HuH-7.5 (cell line): Measurements from ENCODE around the gene SBNO2.
"Not testable (repeated sequence)": the region's sequence is repeated elsewhere in the genome, so short reads cannot be mapped to it uniquely, and the experiment has no call there.

Experiments used
- DNase-seq: peaks from one replicate; pipeline ENCODE4 v3.0.0; 2011; ENCODE audit warnings: low spot score

The SBNO2 gene

DNA sequence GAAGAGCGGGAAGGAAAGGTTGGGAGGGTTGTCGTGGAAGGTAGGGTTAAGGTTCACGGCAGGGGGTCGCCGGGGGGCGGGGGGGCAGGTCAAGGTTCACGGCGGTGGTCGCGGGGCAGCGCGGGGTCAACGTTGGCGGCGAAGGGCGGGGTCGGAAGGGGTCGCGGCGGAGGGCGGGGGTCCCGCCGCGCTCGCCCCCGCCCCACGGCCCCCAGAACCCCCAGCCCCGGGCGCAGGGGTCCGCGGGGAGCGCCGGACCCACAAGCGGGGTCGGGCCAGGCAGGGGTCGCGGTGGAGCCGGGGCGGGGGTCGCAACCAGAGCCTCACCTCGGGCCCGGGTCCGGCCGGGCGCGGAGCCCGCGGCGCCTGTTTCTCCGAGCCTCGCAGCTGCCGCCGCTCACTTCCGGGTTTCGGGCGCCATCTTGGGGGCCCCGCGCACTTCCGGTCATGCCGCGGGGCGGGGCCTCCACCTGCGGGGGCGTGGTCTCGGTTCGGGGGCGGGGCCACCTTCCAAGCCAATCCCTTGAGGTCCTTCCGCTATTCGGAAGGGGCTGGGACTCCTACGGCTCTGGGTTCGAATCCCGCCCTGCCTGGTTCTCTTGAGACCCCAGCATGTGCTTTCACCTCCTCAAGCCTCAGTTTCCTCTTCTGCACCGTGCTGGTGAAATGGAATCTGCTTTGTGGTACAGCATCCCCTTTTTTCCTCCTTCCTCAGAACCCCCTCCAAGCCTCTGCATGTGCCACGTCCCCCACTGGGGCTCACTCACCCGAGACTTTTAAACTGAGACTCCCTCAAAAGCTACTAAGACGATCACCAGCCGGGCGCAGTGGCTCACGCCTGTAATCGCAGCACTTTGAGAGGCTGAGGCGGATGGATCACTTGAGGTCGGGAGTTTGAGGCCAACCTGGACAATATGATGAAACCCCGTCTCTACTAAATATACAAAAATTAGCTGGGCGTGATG, at the start of gene SBNO2:
SBNO2 (minus strand) TSS at position 424 of the 965 bp plus-strand sequence. CDS start 19,992 bp downstream, outside the sequence.
- DNase-seq = peak; percentile 99

GRCh38 chr19:1223018-1223855, 49.2 kb upstream of the SBNO2 start:
- DNase-seq = peak; percentile 97

GRCh38 chr19:1222394-1222793, 48.3 kb upstream of the SBNO2 start:
- no peak for DNase-seq

DNA sequence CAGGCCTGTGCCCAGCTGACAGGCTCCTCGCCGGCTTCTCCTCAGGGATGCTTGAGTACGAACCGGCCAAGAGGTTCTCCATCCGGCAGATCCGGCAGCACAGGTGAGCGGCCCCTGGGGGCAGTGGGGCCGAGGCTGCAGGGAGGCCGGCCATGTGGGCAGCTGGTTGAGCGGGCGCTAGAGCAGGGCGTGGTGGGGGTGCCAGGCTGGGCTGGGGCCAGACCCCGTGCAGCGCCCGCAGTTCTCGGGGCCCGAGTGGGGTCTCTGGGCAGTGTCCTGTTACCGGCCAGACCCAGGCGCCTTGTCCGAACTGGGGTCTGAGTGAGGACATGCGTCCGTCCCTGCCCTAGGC, 47.8 kb upstream of the SBNO2 start:
- no peak for DNase-seq

GRCh38 chr19:1220976-1221903, 47.2 kb upstream of the SBNO2 start:
- peak; percentile 88 for DNase-seq

DNA sequence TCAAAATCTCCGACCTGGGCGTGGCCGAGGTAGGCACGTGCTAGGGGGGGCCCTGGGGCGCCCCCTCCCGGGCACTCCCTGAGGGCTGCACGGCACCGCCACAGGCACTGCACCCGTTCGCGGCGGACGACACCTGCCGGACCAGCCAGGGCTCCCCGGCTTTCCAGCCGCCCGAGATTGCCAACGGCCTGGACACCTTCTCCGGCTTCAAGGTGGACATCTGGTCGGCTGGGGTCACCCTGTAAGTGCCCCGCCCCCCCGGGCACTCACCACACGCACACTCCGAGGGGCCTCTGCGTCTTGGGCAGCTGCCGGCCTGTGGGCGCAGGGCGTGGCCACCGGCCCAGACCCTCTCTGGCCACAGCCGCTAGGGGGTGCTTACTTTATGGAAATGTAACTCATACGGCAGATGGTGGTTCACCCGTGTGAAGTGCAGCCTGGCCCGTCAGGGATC, 46.4 kb upstream of the SBNO2 start:
- no peak for DNase-seq

- no peak for DNase-seq
Measured at GRCh38 chr19:1219786-1220476, 45.9 kb upstream of the SBNO2 start.

GRCh38 chr19:1218751-1219567, 44.9 kb upstream of the SBNO2 start:
- DNase-seq = no peak

DNA sequence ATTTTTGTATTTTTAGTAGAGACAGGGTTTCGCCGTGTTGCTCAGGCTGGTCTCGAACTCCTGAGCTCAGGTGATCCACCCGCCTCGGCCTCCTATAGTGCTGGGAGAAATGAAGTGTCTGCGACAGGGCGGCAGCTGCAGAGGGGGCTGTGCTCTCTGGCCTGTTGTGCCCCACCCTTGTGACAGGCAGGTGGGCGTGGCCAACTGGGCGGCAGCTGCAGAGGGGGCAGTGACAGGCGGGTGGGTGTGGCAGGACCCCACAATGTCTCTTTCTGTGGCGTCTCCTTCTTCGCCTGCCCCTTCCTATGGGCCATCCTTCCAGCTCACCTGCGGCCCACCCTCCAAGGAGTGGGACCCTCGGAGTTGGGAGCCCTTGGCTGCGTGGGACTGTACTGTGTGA, 43.3 kb upstream of the SBNO2 start:
- DNase-seq = no peak

GRCh38 chr19:1216756-1217155, 42.7 kb upstream of the SBNO2 start:
- DNase-seq = no peak

GRCh38 chr19:1214862-1215731, 41.0 kb upstream of the SBNO2 start:
- no peak for DNase-seq

DNA sequence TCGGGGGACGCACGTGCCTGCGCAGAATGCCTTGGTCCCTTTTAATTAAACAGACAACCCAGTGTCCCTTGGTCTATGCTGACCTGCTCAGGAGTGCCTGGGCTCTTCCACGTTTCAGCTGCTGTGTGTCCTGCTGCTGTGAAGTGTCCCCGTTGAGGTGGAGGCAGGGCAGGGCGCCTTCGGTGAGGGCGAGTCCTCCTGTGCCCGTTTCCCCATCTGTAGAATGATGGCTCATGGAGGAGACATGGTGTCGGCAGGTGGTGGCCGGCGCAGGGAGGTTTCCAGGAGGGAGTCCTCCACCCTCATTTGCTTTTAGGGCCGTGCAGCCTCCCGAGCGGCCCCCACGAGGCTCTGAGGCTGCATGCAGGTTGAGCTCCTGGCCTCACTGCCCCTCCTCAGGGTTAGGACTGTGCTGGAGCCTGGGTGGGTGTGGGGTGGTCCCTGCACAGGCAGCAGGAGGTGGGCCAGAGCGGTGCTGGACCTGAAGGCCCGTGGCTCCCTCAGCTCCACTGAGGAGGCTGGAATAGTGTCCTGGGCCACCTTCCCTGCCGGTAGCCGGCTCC, 40.3 kb upstream of the SBNO2 start:
- DNase-seq = no peak

DNA sequence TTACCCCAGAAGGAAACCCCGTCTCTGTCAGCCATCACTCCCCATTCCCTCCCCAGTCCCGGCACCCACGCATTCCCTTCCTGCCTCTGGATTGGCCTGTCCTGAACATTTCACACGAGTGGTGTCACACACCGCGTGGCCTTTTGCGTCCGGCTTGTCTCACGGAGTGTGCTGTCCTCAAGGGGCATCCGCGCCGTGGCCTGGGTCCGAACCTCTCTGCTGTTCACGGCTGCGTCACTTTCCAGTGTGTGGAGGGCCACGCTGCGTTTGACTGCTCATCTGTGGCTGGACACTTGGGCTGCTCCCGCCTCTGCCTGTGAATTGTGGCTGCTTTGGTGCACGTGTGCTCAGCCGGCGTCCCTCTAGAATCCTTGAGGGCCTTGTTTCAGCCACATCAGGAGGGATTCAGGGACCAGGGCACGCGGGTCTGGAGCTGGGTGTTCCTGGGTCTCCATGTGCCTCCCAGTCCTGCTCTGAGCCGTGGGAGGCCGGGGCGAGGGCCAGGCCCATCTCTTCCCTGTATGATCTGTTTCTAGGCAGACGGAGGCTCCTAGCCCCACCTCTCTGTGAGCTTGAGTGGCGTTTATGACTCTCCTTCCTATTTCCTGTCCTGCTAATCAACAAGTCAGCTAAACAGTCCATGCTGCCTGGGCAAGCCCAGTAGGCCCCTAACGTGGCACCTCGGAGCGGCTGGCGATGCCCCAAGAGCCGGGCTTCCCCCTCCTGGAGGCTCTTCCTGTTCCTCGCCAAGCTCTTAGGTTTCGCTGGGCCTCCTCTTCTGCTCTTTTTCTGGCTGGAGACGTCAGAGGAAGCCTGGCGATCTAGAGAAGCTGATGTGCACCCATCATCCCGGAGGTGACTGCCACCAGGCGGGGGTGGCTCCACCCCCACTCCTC, 39.6 kb upstream of the SBNO2 start:
- no peak for DNase-seq

DNA sequence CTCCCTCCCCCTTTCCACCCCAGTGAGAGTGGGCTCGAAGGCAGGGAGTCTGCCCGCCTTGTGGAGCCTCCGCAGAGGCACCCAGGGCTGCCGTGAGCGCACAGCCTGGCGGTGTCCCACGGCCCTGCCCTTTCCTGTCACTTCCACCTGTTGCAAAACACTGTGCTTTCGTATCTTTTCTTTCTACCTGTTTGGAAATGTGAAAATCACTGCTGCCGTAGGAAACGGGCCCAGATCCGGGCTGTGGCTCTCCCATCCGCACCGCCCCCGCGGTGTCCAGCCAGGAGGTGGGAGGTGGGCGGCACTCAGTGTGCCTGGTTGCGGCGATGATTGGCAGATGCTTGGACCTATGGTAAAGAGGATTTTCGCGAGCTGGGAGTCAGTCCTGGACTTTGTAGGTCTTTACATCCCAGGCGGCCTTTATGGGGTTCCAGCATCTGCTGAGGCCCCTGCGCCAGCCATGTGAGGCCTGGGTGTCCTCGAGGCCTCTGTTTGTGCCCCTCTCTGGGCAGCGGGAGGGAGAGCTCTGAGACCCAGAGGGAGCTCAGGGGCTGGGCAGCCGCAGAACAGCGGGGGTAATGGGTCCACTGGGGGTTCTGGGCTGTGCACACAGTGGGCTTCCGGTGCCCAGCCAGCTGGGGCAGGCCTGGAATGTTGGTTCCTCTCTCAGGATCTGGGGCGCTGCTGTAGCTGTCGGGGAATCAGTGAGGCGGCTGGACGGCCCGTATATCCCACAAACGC, 37.6 kb upstream of the SBNO2 start:
- DNase-seq = no peak

GRCh38 chr19:1210227-1210538, 36.1 kb upstream of the SBNO2 start:
- DNase-seq = no peak

- not testable (repeated sequence) for DNase-seq
Measured at GRCh38 chr19:1208830-1209229, 34.8 kb upstream of the SBNO2 start.

DNA sequence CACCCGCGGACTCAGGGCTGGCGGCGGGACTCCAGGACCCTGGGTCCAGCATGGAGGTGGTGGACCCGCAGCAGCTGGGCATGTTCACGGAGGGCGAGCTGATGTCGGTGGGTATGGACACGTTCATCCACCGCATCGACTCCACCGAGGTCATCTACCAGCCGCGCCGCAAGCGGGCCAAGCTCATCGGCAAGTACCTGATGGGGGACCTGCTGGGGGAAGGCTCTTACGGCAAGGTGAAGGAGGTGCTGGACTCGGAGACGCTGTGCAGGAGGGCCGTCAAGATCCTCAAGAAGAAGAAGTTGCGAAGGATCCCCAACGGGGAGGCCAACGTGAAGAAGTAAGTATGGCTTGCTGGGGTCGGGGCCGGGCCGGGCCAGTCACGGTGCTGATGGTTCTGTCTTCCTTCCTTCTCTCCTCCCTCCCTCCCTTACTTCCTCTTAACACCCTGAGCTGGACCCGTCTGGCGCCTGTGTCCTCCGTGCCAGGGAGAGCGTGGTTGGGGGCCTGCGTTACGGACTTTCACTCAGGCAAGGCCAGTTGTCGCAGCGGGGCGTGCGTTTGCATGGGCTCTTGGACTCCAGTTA, 32.9 kb upstream of the SBNO2 start:
- DNase-seq = peak; percentile 76
